Liver (tissue), 3 donors: Measurements from ENCODE around the gene GEMIN2.

Experiments
- ATF3 ChIP-seq: IDR thresholded peaks from 2 replicates; pipeline ENCODE4 v1.6.1; 2016; ENCODE audit warnings: antibody characterized with exemption
- FOXA1 ChIP-seq: IDR thresholded peaks from 2 replicates; pipeline ENCODE4 v1.6.1; 2016; ENCODE audit warnings: antibody characterized with exemption
- GABPA ChIP-seq, 2 donors: IDR thresholded peaks in 1 of 2; conservative IDR thresholded peaks in 1 of 2; 2 replicates each; pipeline ENCODE4 v1.6.1; 2016; ENCODE audit warnings: antibody characterized with exemption in 2 of 2, mild to moderate bottlenecking in 1 of 2, moderate library complexity in 1 of 2
- JUND ChIP-seq, 2 donors: IDR thresholded peaks; 2 replicates each; pipeline ENCODE4 v1.6.1; 2016; ENCODE audit warnings: antibody characterized with exemption in 2 of 2
- RAD21 ChIP-seq, 2 donors: IDR thresholded peaks; 2 replicates each; pipeline ENCODE4 v1.6.1; 2016; ENCODE audit warnings: antibody characterized with exemption in 2 of 2, mild to moderate bottlenecking in 2 of 2
- RXRA ChIP-seq, 2 donors: IDR thresholded peaks; 2 replicates each; pipeline ENCODE4 v1.6.1; 2017 to 2018; ENCODE audit warnings: antibody characterized with exemption in 2 of 2, mild to moderate bottlenecking in 1 of 2
- SP1 ChIP-seq: IDR thresholded peaks from 2 replicates; pipeline ENCODE4 v1.6.1; 2018; ENCODE audit warnings: antibody characterized with exemption, mild to moderate bottlenecking
- TAF1 ChIP-seq: conservative IDR thresholded peaks from 2 replicates; pipeline ENCODE4 v1.6.1; 2016; ENCODE audit warnings: antibody characterized with exemption, mild to moderate bottlenecking
- YY1 ChIP-seq: IDR thresholded peaks from 2 replicates; pipeline ENCODE4 v1.6.1; 2016; ENCODE audit warnings: antibody characterized with exemption, mild to moderate bottlenecking
- TF ChIP-seq, protein P1 (sequence below): fragments of 150-350 bp; IDR thresholded peaks from 2 replicates; pipeline ENCODE4 v1.5.1; 2017; ENCODE audit warnings: improper control_type of control experiment, low read depth, low read length; ENCODE audit not compliant: missing input control
- TF ChIP-seq, protein P2 (sequence below): IDR thresholded peaks from 2 replicates; pipeline ENCODE4 v1.6.1; 2016; ENCODE audit warnings: antibody characterized with exemption, mild to moderate bottlenecking
- TF ChIP-seq, protein P3 (sequence below): IDR thresholded peaks from 2 replicates; pipeline ENCODE4 v1.6.1; 2016; ENCODE audit warnings: antibody characterized with exemption
- donor health status: healthy.
- donor health status: healthy.

DNA sequence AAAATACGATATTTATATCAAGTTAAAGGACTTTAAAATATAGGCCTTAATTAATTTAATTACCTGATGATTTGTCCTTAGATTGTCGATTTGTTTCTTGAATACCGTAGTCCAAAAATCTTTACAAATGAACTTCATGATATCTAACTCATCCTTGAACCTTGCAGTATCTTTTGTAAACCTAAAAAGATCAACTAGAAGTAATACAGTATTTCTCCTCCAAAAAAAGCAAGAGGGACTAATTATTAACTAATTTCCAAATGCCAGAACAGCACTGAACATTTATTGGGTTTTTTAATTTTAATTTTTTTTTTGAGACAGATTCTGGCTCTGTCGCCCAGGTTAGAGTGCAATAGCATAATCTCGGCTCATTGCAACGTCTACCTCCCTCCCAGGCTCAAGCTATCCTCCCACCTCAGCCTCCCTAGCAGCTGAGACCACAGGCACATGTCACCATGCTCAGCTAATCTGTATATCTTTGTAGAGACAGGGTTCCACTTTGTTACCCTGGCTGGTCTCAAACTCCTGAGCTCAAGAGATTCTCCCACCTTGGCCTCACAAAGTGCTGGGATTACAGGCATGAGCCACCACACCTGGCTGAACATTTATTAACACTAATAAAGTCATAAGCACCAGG is 44.2 kb downstream of the GEMIN2 start:
- no peak for TF ChIP-seq ATF3
- no peak for TF ChIP-seq JUND (IDR thresholded peaks at IDR 0.05)
- TF ChIP-seq, protein P1, sequence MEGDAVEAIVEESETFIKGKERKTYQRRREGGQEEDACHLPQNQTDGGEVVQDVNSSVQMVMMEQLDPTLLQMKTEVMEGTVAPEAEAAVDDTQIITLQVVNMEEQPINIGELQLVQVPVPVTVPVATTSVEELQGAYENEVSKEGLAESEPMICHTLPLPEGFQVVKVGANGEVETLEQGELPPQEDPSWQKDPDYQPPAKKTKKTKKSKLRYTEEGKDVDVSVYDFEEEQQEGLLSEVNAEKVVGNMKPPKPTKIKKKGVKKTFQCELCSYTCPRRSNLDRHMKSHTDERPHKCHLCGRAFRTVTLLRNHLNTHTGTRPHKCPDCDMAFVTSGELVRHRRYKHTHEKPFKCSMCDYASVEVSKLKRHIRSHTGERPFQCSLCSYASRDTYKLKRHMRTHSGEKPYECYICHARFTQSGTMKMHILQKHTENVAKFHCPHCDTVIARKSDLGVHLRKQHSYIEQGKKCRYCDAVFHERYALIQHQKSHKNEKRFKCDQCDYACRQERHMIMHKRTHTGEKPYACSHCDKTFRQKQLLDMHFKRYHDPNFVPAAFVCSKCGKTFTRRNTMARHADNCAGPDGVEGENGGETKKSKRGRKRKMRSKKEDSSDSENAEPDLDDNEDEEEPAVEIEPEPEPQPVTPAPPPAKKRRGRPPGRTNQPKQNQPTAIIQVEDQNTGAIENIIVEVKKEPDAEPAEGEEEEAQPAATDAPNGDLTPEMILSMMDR = no peak
- TF ChIP-seq YY1 = no peak
- no peak for TF ChIP-seq TAF1
- no peak for TF ChIP-seq GABPA (IDR thresholded peaks at IDR 0.05 in 1 of 2, conservative IDR thresholded peaks at IDR 0.05 in 1 of 2)
- peak in 1 of 2 donors; percentile 27 for TF ChIP-seq RXRA (IDR thresholded peaks at IDR 0.05)
- TF ChIP-seq, protein P2, sequence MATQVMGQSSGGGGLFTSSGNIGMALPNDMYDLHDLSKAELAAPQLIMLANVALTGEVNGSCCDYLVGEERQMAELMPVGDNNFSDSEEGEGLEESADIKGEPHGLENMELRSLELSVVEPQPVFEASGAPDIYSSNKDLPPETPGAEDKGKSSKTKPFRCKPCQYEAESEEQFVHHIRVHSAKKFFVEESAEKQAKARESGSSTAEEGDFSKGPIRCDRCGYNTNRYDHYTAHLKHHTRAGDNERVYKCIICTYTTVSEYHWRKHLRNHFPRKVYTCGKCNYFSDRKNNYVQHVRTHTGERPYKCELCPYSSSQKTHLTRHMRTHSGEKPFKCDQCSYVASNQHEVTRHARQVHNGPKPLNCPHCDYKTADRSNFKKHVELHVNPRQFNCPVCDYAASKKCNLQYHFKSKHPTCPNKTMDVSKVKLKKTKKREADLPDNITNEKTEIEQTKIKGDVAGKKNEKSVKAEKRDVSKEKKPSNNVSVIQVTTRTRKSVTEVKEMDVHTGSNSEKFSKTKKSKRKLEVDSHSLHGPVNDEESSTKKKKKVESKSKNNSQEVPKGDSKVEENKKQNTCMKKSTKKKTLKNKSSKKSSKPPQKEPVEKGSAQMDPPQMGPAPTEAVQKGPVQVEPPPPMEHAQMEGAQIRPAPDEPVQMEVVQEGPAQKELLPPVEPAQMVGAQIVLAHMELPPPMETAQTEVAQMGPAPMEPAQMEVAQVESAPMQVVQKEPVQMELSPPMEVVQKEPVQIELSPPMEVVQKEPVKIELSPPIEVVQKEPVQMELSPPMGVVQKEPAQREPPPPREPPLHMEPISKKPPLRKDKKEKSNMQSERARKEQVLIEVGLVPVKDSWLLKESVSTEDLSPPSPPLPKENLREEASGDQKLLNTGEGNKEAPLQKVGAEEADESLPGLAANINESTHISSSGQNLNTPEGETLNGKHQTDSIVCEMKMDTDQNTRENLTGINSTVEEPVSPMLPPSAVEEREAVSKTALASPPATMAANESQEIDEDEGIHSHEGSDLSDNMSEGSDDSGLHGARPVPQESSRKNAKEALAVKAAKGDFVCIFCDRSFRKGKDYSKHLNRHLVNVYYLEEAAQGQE = no peak
- no peak for TF ChIP-seq FOXA1
- TF ChIP-seq RAD21 (IDR thresholded peaks at IDR 0.05) = no peak
- TF ChIP-seq, protein P3, sequence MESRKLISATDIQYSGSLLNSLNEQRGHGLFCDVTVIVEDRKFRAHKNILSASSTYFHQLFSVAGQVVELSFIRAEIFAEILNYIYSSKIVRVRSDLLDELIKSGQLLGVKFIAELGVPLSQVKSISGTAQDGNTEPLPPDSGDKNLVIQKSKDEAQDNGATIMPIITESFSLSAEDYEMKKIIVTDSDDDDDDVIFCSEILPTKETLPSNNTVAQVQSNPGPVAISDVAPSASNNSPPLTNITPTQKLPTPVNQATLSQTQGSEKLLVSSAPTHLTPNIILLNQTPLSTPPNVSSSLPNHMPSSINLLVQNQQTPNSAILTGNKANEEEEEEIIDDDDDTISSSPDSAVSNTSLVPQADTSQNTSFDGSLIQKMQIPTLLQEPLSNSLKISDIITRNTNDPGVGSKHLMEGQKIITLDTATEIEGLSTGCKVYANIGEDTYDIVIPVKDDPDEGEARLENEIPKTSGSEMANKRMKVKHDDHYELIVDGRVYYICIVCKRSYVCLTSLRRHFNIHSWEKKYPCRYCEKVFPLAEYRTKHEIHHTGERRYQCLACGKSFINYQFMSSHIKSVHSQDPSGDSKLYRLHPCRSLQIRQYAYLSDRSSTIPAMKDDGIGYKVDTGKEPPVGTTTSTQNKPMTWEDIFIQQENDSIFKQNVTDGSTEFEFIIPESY = no peak
- TF ChIP-seq SP1 = no peak
